Hepatocyte (in vitro differentiated cells): Measurements from ENCODE around the gene PLEKHM3. TPM values are rescaled to one million over a fixed set of nuclear protein-coding genes. Genes with fewer than 3 reads are reported as not detected.

Experiments
- DNase-seq: peaks from one replicate; pipeline ENCODE4 v3.0.0-alpha.2; 2016; ENCODE audit warnings: low spot score
- H2AFZ ChIP-seq: fragments of 200-600 bp; sonication (generic); 2 replicates; pipeline ENCODE4 v1.6.0; 2016; ENCODE audit warnings: antibody characterized with exemption, mild to moderate bottlenecking
- H3K27ac ChIP-seq: fragments of 200-600 bp; sonication (generic); 2 replicates; pipeline ENCODE4 v1.5.1; 2016; ENCODE audit warnings: mild to moderate bottlenecking
- H3K27me3 ChIP-seq: fragments of 200-600 bp; sonication (generic); 2 replicates; pipeline ENCODE4 v1.6.1; 2016
- H3K36me3 ChIP-seq: fragments of 200-600 bp; sonication (generic); replicated peaks from 2 replicates; pipeline ENCODE4 v1.5.1; 2016; ENCODE audit warnings: low read depth; ENCODE audit not compliant: insufficient read depth
- H3K4me1 ChIP-seq: fragments of 200-600 bp; sonication (generic); 2 replicates; pipeline ENCODE4 v1.5.1; 2016; ENCODE audit warnings: mild to moderate bottlenecking, moderate library complexity; ENCODE audit not compliant: insufficient read depth
- H3K4me2 ChIP-seq: fragments of 200-600 bp; sonication (generic); 2 replicates; pipeline ENCODE4 v1.6.0; 2016
- H3K4me3 ChIP-seq: fragments of 200-600 bp; sonication (generic); 2 replicates; pipeline ENCODE4 v1.5.1; 2016; ENCODE audit warnings: mild to moderate bottlenecking
- H3K79me2 ChIP-seq: fragments of 200-600 bp; sonication (generic); 2 replicates; pipeline ENCODE4 v1.6.0; 2017; ENCODE audit warnings: mild to moderate bottlenecking
- H3K9me2 ChIP-seq: fragments of 200-600 bp; sonication (generic); replicated peaks from 2 replicates; pipeline ENCODE4 v1.6.0; 2017; ENCODE audit warnings: mild to moderate bottlenecking; ENCODE audit not compliant: insufficient read depth
- H3K9me3 ChIP-seq: fragments of 200-600 bp; sonication (generic); 2 replicates; pipeline ENCODE4 v1.5.1; 2016; ENCODE audit warnings: low read depth, mild to moderate bottlenecking
- H4K20me1 ChIP-seq: fragments of 200-600 bp; sonication (generic); 2 replicates; pipeline ENCODE4 v1.6.0; 2016; ENCODE audit warnings: mild to moderate bottlenecking; ENCODE audit not compliant: insufficient read depth, poor library complexity, severe bottlenecking
- CTCF ChIP-seq: fragments of 200-600 bp; sonication (generic); IDR thresholded peaks from 2 replicates; pipeline ENCODE4 v1.5.1; 2016; ENCODE audit warnings: antibody characterized with exemption, mild to moderate bottlenecking; ENCODE audit not compliant: poor library complexity
- EZH2 ChIP-seq: fragments of 200-600 bp; sonication (generic); IDR thresholded peaks from 2 replicates; pipeline ENCODE4 v1.6.1; 2016; ENCODE audit warnings: antibody characterized with exemption, mild to moderate bottlenecking, borderline replicate concordance
- EZH2phosphoT487 ChIP-seq: fragments of 200-600 bp; sonication (generic); IDR thresholded peaks from one replicate; pipeline ENCODE4 v1.6.1; 2018; ENCODE audit warnings: antibody characterized with exemption, mild to moderate bottlenecking, low read depth, moderate library complexity; ENCODE audit not compliant: unreplicated experiment, severe bottlenecking
- WGBS: methylation state at CpG from one replicate; pipeline ENCODE4 v1.1.6; 2016; ENCODE audit warnings: low lambda C conversion rate; ENCODE audit errors: missing lambda C conversion rate; 5-methylcytosine and 5-hydroxymethylcytosine counted together
- polyA plus RNA-seq: library from polyadenylated mRNA; unstranded; fragments of >200 nt; fragmentation: Nextera tagmentation; extraction: Ambion mirVana; gene quantifications from 2 replicates; pipeline ENCODE4 v1.2.1, GENCODE V29; 2016
- total RNA-seq: library from RNA; depleted of rRNA; stranded (reverse); fragments of >200 nt; gene quantifications from 2 replicates; pipeline ENCODE4 v1.2.3, GENCODE V29; 2014

The PLEKHM3 gene
- total and polyA plus RNA-seq, 2 experiments from 2014 or later, result 4.2 to 11.1 TPM

GRCh38 chr2:207920721-207921120, 104.6 kb downstream of the PLEKHM3 start:
- 97% methylated on average over 5 of the region's 6 CpGs for WGBS
- Histone ChIP-seq H3K4me2 (no peak overlapping the region), H4K20me1 (no peaks in the 10 kb centered on the region), H3K9me3 (no peaks in the 10 kb centered on the region), H3K79me2 (no peaks in the 10 kb centered on the region), H3K27ac (no peak overlapping the region), H3K4me3 (no peak overlapping the region), H3K27me3 (no peaks in the 10 kb centered on the region), H3K4me1 (peaks cover 1% of the 10 kb centered on the region), H3K9me2 (no peaks in the 10 kb centered on the region), H2AFZ (no peak overlapping the region), H3K36me3 (no peaks in the 10 kb centered on the region)
- no peak for DNase-seq
- TF ChIP-seq CTCF (no peak), EZH2 (no peak), EZH2phosphoT487 (no peak)

DNA sequence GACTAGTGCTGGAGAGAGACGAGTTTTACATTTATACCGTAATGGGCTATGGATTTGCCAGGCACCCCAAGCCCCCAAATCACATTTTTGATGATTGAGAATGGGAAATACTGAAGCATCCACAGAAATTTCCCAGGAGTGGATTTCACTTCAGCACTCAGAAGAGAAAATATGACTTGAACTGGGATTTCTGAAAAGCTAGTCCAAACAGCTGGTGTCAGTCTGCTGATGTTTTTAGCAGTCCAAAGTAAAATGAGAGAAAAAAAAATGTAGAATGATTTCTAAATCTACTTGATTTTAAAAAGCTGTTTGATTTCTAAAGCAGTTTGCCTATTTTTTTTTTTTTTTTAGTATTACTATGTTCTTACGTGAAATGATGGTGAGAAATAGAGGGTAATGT, 105.0 kb downstream of the PLEKHM3 start:
- Histone ChIP-seq H3K9me2 (no peaks in the 10 kb centered on the region), H2AFZ (no peak overlapping the region), H3K27ac (no peak overlapping the region), H4K20me1 (no peaks in the 10 kb centered on the region), H3K4me1 (no peaks in the 10 kb centered on the region), H3K79me2 (no peaks in the 10 kb centered on the region), H3K27me3 (no peaks in the 10 kb centered on the region), H3K4me3 (no peak overlapping the region), H3K9me3 (no peaks in the 10 kb centered on the region), H3K4me2 (no peak overlapping the region), H3K36me3 (no peaks in the 10 kb centered on the region)
- TF ChIP-seq EZH2phosphoT487, result no peak
- no peak for TF ChIP-seq CTCF
- no peak for TF ChIP-seq EZH2
- 96% methylated on average over 3 of the region's 3 CpGs for WGBS
- no peak for DNase-seq

DNA sequence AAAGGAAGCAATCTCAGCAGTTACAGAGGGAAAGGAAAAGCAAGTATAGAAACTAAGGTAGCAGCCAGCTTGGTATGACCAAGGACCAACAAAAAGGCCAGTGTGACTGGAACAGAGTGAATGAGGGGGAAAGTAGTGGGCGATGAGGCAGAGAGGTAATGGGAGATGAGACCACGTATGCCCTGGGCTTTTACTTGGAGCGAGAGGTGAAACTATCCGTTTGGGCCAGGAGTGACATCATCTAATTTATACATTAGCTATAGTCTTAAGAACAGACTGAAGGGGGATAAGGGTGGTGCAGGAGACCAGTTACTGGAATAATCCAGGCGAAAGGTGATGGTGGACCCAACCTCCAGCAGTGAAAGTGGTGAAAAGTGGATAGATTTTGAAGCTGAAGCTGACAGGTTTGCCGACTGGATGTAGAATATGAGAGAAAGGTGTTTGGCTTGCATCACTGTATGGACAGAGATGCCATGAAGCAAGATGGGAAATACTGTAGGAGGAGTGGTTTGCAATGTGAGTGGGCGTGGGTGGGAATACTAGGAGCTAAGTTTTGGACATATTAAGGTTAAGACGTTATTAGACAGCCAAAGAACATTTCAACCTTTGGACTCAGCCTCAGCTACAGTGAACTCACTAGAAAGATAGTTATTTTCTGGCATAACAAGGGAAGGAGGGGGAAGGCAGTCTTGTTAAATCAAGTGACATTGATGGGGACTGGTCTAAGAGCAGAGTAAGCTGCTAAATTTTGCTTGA, 106.0 kb downstream of the PLEKHM3 start:
- peak; percentile 12 for DNase-seq
- Histone ChIP-seq H2AFZ (no peak overlapping the region), H3K27ac (no peak overlapping the region), H3K4me2 (no peak overlapping the region), H3K9me3 (no peaks in the 10 kb centered on the region), H3K79me2 (no peaks in the 10 kb centered on the region), H3K4me1 (no peaks in the 10 kb centered on the region), H3K27me3 (no peaks in the 10 kb centered on the region), H3K36me3 (no peaks in the 10 kb centered on the region), H4K20me1 (no peaks in the 10 kb centered on the region), H3K9me2 (no peaks in the 10 kb centered on the region), H3K4me3 (no peak overlapping the region)
- TF ChIP-seq EZH2 (no peak), CTCF (no peak), EZH2phosphoT487 (no peak)
- WGBS, result 90% methylated on average over 8 of the region's 8 CpGs

DNA sequence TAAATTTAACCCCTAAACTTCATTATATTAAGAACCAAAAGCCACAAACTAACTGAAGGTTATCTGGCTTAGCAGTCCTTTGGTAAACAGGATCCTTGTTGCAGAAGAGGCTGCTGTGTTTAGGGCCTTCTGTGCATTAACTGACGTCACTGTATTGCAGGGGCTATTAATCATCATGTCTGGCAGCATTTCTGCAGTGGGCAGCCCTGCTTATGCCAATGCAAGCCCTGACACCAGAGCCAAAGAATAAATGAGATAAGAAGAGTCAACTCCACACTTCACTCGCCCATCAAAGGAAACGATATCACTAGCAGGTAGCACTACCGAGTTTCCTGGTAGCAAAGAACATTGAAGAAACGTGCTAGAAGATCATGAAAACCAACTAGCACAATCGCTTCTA, 110.6 kb downstream of the PLEKHM3 start:
- Histone ChIP-seq H3K79me2 (no peaks in the 10 kb centered on the region), H3K9me2 (no peaks in the 10 kb centered on the region), H3K4me2 (no peak overlapping the region), H3K4me3 (no peak overlapping the region), H3K36me3 (no peaks in the 10 kb centered on the region), H4K20me1 (no peaks in the 10 kb centered on the region), H3K27me3 (no peaks in the 10 kb centered on the region), H2AFZ (no peak overlapping the region), H3K4me1 (no peaks in the 10 kb centered on the region), H3K9me3 (no peaks in the 10 kb centered on the region), H3K27ac (no peak overlapping the region)
- DNase-seq, result no peak
- 83% methylated on average over 6 of the region's 6 CpGs for WGBS
- TF ChIP-seq CTCF, result no peak
- TF ChIP-seq EZH2, result no peak
- TF ChIP-seq EZH2phosphoT487, result no peak
